ENCODE results near the gene MCMBP. TPM values are rescaled to one million over a fixed set of nuclear protein-coding genes. Genes with fewer than 3 reads are reported as not detected.
"Not testable (repeated sequence)": the region's sequence is repeated elsewhere in the genome, so short reads cannot be mapped to it uniquely, and the experiment has no call there.

Gene MCMBP
- total RNA-seq, 2 experiments from 2014 or later = 53.8 to 77.5 TPM

DNA sequence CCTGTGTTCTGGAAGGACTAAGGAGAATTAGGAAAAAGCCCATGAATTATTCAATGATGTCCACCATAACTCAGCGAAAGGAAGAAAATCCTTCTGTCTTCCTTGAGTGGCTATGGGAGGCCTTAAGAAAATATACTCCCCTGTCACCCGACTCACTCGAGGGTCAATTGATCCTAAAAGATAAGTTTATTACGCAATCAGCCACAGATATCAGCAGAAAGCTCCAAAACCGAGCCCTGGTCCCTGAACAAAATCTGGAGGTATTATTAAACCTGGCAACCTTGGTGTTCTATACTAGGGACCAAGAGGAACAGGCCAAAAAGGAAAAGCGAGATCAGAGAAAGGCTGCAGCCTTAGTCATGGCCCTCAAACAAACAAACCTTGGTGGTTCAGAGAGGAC is 13.4 kb upstream of the MCMBP start:
- H3K9me2 ChIP-seq (ENCODE audit: insufficient read depth, low read length); intact Hi-C loops (cut with micrococcal nuclease; ENCODE audit: unreplicated experiment); H3K4me1 ChIP-seq (ENCODE audit: insufficient read depth, low read length, poor library complexity, severe bottlenecking); DNase-seq (ENCODE audit: low spot score); H3K4me3 ChIP-seq (ENCODE audit: low read depth, low read length, poor library complexity, severe bottlenecking); BruUV-seq (replicated peaks); H2AFZ ChIP-seq (ENCODE audit: low read length); H3K79me2 ChIP-seq (ENCODE audit: insufficient read depth, low read depth, low read length); H3K36me3 ChIP-seq (ENCODE audit: insufficient read depth, low read length); H3K27ac ChIP-seq (ENCODE audit: low read depth, low read length, poor library complexity, severe bottlenecking); H3K9me3 ChIP-seq (ENCODE audit: low read length); H4K20me1 ChIP-seq (ENCODE audit: insufficient read depth, low read length); CTCF ChIA-PET (ENCODE audit: unreplicated experiment); H3K4me2 ChIP-seq (ENCODE audit: low read length): not testable (repeated sequence)
- POLR2A ChIA-PET = interaction anchor here (0.9 kb wide), 1 partner anchor 28 kb away, joined by 3 read pairs; no protein-coding TSS in a partner anchor

- H3K36me3 ChIP-seq (ENCODE audit: insufficient read depth, low read length); H4K20me1 ChIP-seq (ENCODE audit: insufficient read depth, low read length); intact Hi-C loops (cut with micrococcal nuclease; ENCODE audit: unreplicated experiment); H3K4me2 ChIP-seq (ENCODE audit: low read length); H2AFZ ChIP-seq (ENCODE audit: low read length); H3K9me2 ChIP-seq (ENCODE audit: insufficient read depth, low read length); H3K9me3 ChIP-seq (ENCODE audit: low read length); H3K4me1 ChIP-seq (ENCODE audit: insufficient read depth, low read length, poor library complexity, severe bottlenecking); H3K79me2 ChIP-seq (ENCODE audit: insufficient read depth, low read depth, low read length); H3K4me3 ChIP-seq (ENCODE audit: low read depth, low read length, poor library complexity, severe bottlenecking); DNase-seq (ENCODE audit: low spot score); BruUV-seq (replicated peaks); H3K27ac ChIP-seq (ENCODE audit: low read depth, low read length, poor library complexity, severe bottlenecking); CTCF ChIA-PET (ENCODE audit: unreplicated experiment): not testable (repeated sequence)
- POLR2A ChIA-PET = interaction anchor here (0.6 to 2.4 kb wide), 4 partner anchors 8 to 272 kb away, joined by 3 to 9 read pairs (median 4); partner anchors contain the start of genes MCMBP and SEC23IP
Measured at GRCh38 chr10:119883901-119884611, 11.4 kb upstream of the MCMBP start.

DNA sequence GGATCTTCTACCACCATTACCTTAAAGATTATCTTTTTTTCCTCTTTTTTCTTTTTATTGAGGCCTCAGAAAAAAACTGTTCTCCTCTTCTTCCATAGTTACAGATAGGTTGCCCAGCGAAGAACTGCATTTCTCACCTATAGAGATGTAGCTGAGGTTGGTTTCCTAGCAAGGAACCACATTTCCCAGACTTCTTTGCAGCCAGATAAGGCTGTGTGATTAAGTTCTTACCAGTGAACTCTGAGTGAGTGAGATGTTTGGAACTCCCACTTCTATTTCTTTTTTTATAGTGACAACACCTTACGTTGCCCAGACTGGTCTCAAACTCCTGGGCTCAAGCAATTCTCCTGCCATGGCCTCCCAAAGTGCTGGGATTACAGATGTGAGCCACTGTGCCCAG is 5.9 kb upstream of the MCMBP start:
- POLR2A ChIA-PET = no interaction called here
- no peaks in the 10 kb centered on the region for H3K36me3 ChIP-seq (ENCODE audit: insufficient read depth, low read length)

More for the DNA sequence above, 5.9 kb upstream of the MCMBP start:
- CTCF ChIA-PET (ENCODE audit: unreplicated experiment) = no interaction called here
- intact Hi-C loops (cut with micrococcal nuclease; ENCODE audit: unreplicated experiment) = no loop called here
- H3K4me3 ChIP-seq (ENCODE audit: low read depth, low read length, poor library complexity, severe bottlenecking) = no peak overlapping the region
- no peak for TF ChIP-seq EZH2phosphoT487 (IDR thresholded peaks at IDR 0.05; ENCODE audit: borderline replicate concordance, low read depth, low read length)
- TF ChIP-seq, protein P1, sequence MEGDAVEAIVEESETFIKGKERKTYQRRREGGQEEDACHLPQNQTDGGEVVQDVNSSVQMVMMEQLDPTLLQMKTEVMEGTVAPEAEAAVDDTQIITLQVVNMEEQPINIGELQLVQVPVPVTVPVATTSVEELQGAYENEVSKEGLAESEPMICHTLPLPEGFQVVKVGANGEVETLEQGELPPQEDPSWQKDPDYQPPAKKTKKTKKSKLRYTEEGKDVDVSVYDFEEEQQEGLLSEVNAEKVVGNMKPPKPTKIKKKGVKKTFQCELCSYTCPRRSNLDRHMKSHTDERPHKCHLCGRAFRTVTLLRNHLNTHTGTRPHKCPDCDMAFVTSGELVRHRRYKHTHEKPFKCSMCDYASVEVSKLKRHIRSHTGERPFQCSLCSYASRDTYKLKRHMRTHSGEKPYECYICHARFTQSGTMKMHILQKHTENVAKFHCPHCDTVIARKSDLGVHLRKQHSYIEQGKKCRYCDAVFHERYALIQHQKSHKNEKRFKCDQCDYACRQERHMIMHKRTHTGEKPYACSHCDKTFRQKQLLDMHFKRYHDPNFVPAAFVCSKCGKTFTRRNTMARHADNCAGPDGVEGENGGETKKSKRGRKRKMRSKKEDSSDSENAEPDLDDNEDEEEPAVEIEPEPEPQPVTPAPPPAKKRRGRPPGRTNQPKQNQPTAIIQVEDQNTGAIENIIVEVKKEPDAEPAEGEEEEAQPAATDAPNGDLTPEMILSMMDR (conservative IDR thresholded peaks at IDR 0.05; ENCODE audit: low read length) = no peak
- BruUV-seq (replicated peaks) = no TSS peak
- no peaks in the 10 kb centered on the region for H4K20me1 ChIP-seq (ENCODE audit: insufficient read depth, low read length)
- H2AFZ ChIP-seq (ENCODE audit: low read length) = no peak overlapping the region
- no peaks in the 10 kb centered on the region for H3K9me2 ChIP-seq (ENCODE audit: insufficient read depth, low read length)
- DNase-seq (ENCODE audit: low spot score) = no peak
- H3K9me3 ChIP-seq (ENCODE audit: low read length) = no peaks in the 10 kb centered on the region
- no peak overlapping the region for H3K4me2 ChIP-seq (ENCODE audit: low read length)
- H3K4me1 ChIP-seq (ENCODE audit: insufficient read depth, low read length, poor library complexity, severe bottlenecking) = peaks cover 3% of the 10 kb centered on the region
- H3K27ac ChIP-seq (ENCODE audit: low read depth, low read length, poor library complexity, severe bottlenecking) = no peak overlapping the region
- no peaks in the 10 kb centered on the region for H3K79me2 ChIP-seq (ENCODE audit: insufficient read depth, low read depth, low read length)
